Measurements from ENCODE around the gene PXK.
A peak's percentile ranks its signal among the peaks of the same experiment; 100 is the strongest.
"Not testable (repeated sequence)": the region's sequence is repeated elsewhere in the genome, so short reads cannot be mapped to it uniquely, and the experiment has no call there.

Gene PXK

GRCh38 chr3:58434511-58434910, 101.8 kb downstream of the PXK start:
- Histone ChIP-seq H3F3A (ENCODE audit: low read depth) (no peaks in the 10 kb centered on the region), H3K36me3 (ENCODE audit: insufficient read depth, low read length) (peaks cover 22% of the 10 kb centered on the region), H3K9me3 (ENCODE audit: insufficient read depth, low read depth, low read length) (no peaks in the 10 kb centered on the region), H3K4me1 (ENCODE audit: insufficient read depth, low read length, poor library complexity, severe bottlenecking) (peaks cover 24% of the 10 kb centered on the region), H2AFZ (ENCODE audit: low read length) (peak overlapping the region; percentile 89; the same call in 1 of the 2 replicates), H3K27me3 (ENCODE audit: insufficient read depth, low read length, poor library complexity, severe bottlenecking) (no peaks in the 10 kb centered on the region), H3K9ac (ENCODE audit: low read depth, low read length, poor library complexity, severe bottlenecking) (peak overlapping the region; percentile 43), H4K20me1 (ENCODE audit: insufficient read depth, low read length, poor library complexity, severe bottlenecking) (peaks cover 35% of the 10 kb centered on the region), H3K4me2 (ENCODE audit: low read depth, low read length, poor library complexity, severe bottlenecking) (peak overlapping the region; percentile 79), H3K9me2 (replicated peaks; ENCODE audit: low read depth, low read length) (no peaks in the 10 kb centered on the region), H3K79me2 (ENCODE audit: insufficient read depth, low read length) (peaks cover 38% of the 10 kb centered on the region), H3K4me3 (ENCODE audit: low read length, poor library complexity, severe bottlenecking) (peak overlapping the region; percentile 66)
- TF ChIP-seq CTCF (conservative IDR thresholded peaks at IDR 0.05; ENCODE audit: low read length) (no peak), EZH2phosphoT487 (IDR thresholded peaks at IDR 0.05; ENCODE audit: borderline replicate concordance) (no peak)

GRCh38 chr3:58434990-58435389, 102.3 kb downstream of the PXK start:
- H2AFZ ChIP-seq (ENCODE audit: low read length) = no peak overlapping the region

GRCh38 chr3:58437276-58437675, 104.6 kb downstream of the PXK start:
- H2AFZ ChIP-seq (ENCODE audit: low read length); H3K9me2 ChIP-seq (replicated peaks; ENCODE audit: low read depth, low read length); H3K36me3 ChIP-seq (ENCODE audit: insufficient read depth, low read length); H3K9ac ChIP-seq (ENCODE audit: low read depth, low read length, poor library complexity, severe bottlenecking); H3K4me2 ChIP-seq (ENCODE audit: low read depth, low read length, poor library complexity, severe bottlenecking); H3K4me1 ChIP-seq (ENCODE audit: insufficient read depth, low read length, poor library complexity, severe bottlenecking); H3K9me3 ChIP-seq (ENCODE audit: insufficient read depth, low read depth, low read length); H3F3A ChIP-seq (ENCODE audit: low read depth); H4K20me1 ChIP-seq (ENCODE audit: insufficient read depth, low read length, poor library complexity, severe bottlenecking); H3K4me3 ChIP-seq (ENCODE audit: low read length, poor library complexity, severe bottlenecking); H3K27me3 ChIP-seq (ENCODE audit: insufficient read depth, low read length, poor library complexity, severe bottlenecking): not testable (repeated sequence)
- H3K79me2 ChIP-seq (ENCODE audit: insufficient read depth, low read length) = peaks cover 13% of the 10 kb centered on the region

More at GRCh38 chr3:58434990-58435389, 102.3 kb downstream of the PXK start:
- Histone ChIP-seq H3K27me3 (ENCODE audit: insufficient read depth, low read length, poor library complexity, severe bottlenecking) (no peaks in the 10 kb centered on the region), H3K9me3 (ENCODE audit: insufficient read depth, low read depth, low read length) (no peaks in the 10 kb centered on the region), H3K4me3 (ENCODE audit: low read length, poor library complexity, severe bottlenecking) (no peak overlapping the region), H3F3A (ENCODE audit: low read depth) (no peaks in the 10 kb centered on the region), H3K9me2 (replicated peaks; ENCODE audit: low read depth, low read length) (no peaks in the 10 kb centered on the region), H3K79me2 (ENCODE audit: insufficient read depth, low read length) (peaks cover 35% of the 10 kb centered on the region), H3K4me1 (ENCODE audit: insufficient read depth, low read length, poor library complexity, severe bottlenecking) (peaks cover 21% of the 10 kb centered on the region), H3K9ac (ENCODE audit: low read depth, low read length, poor library complexity, severe bottlenecking) (no peak overlapping the region), H4K20me1 (ENCODE audit: insufficient read depth, low read length, poor library complexity, severe bottlenecking) (peaks cover 30% of the 10 kb centered on the region), H3K36me3 (ENCODE audit: insufficient read depth, low read length) (peaks cover 17% of the 10 kb centered on the region), H3K4me2 (ENCODE audit: low read depth, low read length, poor library complexity, severe bottlenecking) (no peak overlapping the region)
- TF ChIP-seq EZH2phosphoT487 (IDR thresholded peaks at IDR 0.05; ENCODE audit: borderline replicate concordance) (no peak), CTCF (conservative IDR thresholded peaks at IDR 0.05; ENCODE audit: low read length) (no peak)

GRCh38 chr3:58440996-58441355, 108.3 kb downstream of the PXK start:
- H3K4me1 ChIP-seq (ENCODE audit: insufficient read depth, low read length, poor library complexity, severe bottlenecking); H4K20me1 ChIP-seq (ENCODE audit: insufficient read depth, low read length, poor library complexity, severe bottlenecking); H3K4me2 ChIP-seq (ENCODE audit: low read depth, low read length, poor library complexity, severe bottlenecking); H3K9ac ChIP-seq (ENCODE audit: low read depth, low read length, poor library complexity, severe bottlenecking); H3K9me2 ChIP-seq (replicated peaks; ENCODE audit: low read depth, low read length); H3F3A ChIP-seq (ENCODE audit: low read depth); H3K4me3 ChIP-seq (ENCODE audit: low read length, poor library complexity, severe bottlenecking); H3K9me3 ChIP-seq (ENCODE audit: insufficient read depth, low read depth, low read length); H3K36me3 ChIP-seq (ENCODE audit: insufficient read depth, low read length); H3K27me3 ChIP-seq (ENCODE audit: insufficient read depth, low read length, poor library complexity, severe bottlenecking); H2AFZ ChIP-seq (ENCODE audit: low read length); H3K79me2 ChIP-seq (ENCODE audit: insufficient read depth, low read length): not testable (repeated sequence)

All from Loucy (cell line).